CD4-positive, alpha-beta T cell treated with Interleukin-4 for 4 hours (primary cell): ENCODE data around the gene ATP2B2.

Source experiments
- DNase-seq: peaks from one replicate; pipeline ENCODE4 v3.0.0-alpha.2; 2020

ATP2B2 gene

GRCh38 chr3:10378742-10379141, 126.6 kb downstream of the ATP2B2 start:
- no peak for DNase-seq

GRCh38 chr3:10378246-10378645, 127.1 kb downstream of the ATP2B2 start:
- DNase-seq: no peak

GRCh38 chr3:10377148-10377725, 128.1 kb downstream of the ATP2B2 start:
- DNase-seq: no peak

GRCh38 chr3:10376353-10376752, 129.0 kb downstream of the ATP2B2 start:
- DNase-seq: no peak

- DNase-seq: no peak
These were observed 129.9 kb downstream of the ATP2B2 start for GRCh38 chr3:10375296-10376053.

- no peak for DNase-seq
These were observed 131.1 kb downstream of the ATP2B2 start for GRCh38 chr3:10374311-10374710.

- DNase-seq: no peak
These were observed 131.6 kb downstream of the ATP2B2 start for GRCh38 chr3:10373686-10374261.

GRCh38 chr3:10371789-10372188, 133.6 kb downstream of the ATP2B2 start:
- DNase-seq: no peak

GRCh38 chr3:10371167-10371566, 134.2 kb downstream of the ATP2B2 start:
- DNase-seq: no peak

- DNase-seq: no peak
These were observed 135.0 kb downstream of the ATP2B2 start for GRCh38 chr3:10370429-10370828.

- no peak for DNase-seq
These were observed 136.9 kb downstream of the ATP2B2 start for GRCh38 chr3:10368512-10368911.

GRCh38 chr3:10367506-10367905, 137.9 kb downstream of the ATP2B2 start:
- no peak for DNase-seq

- DNase-seq: peak; percentile 20
These were observed 138.7 kb downstream of the ATP2B2 start for GRCh38 chr3:10366651-10367101.

GRCh38 chr3:10365791-10366190, 139.6 kb downstream of the ATP2B2 start:
- DNase-seq: no peak

GRCh38 chr3:10365316-10365715, 140.1 kb downstream of the ATP2B2 start:
- DNase-seq: no peak

- DNase-seq: no peak
These were observed 140.6 kb downstream of the ATP2B2 start for GRCh38 chr3:10364806-10365205.

- DNase-seq: no peak
These were observed 141.5 kb downstream of the ATP2B2 start for GRCh38 chr3:10363935-10364334.

- DNase-seq: no peak
These were observed 144.0 kb downstream of the ATP2B2 start for GRCh38 chr3:10361375-10361774.

GRCh38 chr3:10360478-10360877, 144.9 kb downstream of the ATP2B2 start:
- DNase-seq: no peak

- no peak for DNase-seq
These were observed 145.6 kb downstream of the ATP2B2 start for GRCh38 chr3:10359761-10360161.

GRCh38 chr3:10358309-10358980, 146.9 kb downstream of the ATP2B2 start:
- no peak for DNase-seq

- DNase-seq: no peak
These were observed 147.6 kb downstream of the ATP2B2 start for GRCh38 chr3:10357592-10358308.

GRCh38 chr3:10357095-10357494, 148.3 kb downstream of the ATP2B2 start:
- no peak for DNase-seq
